ENCODE measurements around the gene FAF2.
"Not testable (repeated sequence)": the region's sequence is repeated elsewhere in the genome, so short reads cannot be mapped to it uniquely, and the experiment has no call there.

The FAF2 gene

GRCh38 chr5:176436656-176437055 lies 11.5 kb upstream of the FAF2 start:
- H3K4me3 ChIP-seq (ENCODE audit: low read depth, low read length) = peak overlapping the region; percentile 49
- no peak for TF ChIP-seq CTCF (IDR thresholded peaks at IDR 0.05; ENCODE audit: low read depth, low read length)
- TF ChIP-seq MYC (IDR thresholded peaks at IDR 0.05; ENCODE audit: low read depth, low read length) = no peak
- peak; percentile 37 for DNase-seq (ENCODE audit: low read depth)

DNA sequence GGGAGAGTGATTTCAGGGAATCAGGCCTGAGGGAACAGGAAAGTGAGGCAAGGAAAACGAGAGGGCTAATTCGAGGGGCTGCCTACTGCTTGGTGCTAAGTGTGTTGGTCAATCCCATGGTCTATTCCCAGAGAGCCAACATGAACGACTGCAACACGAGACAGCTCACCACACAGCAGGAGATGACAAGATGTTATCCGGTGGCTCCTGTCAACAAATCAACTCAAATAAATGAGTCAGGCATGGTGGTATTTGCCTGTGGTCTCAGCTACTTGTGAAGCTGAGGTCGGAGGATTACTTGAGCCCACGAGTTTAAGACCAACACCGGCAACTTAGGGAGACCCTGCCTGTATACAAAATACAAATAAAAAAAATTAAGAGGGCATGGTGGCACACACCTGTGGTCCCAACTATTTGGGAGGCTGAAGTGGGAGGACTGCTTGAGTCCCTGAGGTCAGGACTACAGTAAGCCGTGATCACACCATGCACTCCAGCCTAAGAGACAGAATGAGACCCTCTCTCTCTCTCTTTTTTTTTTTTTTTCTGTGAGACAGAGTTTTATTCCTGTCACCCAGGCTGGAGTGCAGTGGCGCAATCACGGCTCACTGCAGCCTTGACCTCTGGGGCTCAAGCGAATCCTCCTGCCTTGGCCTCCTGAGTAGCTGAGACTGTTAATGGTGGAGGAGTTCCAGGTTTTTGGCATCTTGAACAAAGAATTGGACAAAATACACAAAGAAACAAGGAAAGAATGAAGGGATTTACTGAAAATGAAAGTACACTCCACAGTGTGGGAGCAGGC lies 9.0 kb upstream of the FAF2 start:
- no peak overlapping the region for H3K4me3 ChIP-seq (ENCODE audit: low read depth, low read length)
- peak; percentile 81 for DNase-seq (ENCODE audit: low read depth)
- TF ChIP-seq, protein P1, sequence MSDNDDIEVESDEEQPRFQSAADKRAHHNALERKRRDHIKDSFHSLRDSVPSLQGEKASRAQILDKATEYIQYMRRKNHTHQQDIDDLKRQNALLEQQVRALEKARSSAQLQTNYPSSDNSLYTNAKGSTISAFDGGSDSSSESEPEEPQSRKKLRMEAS (IDR thresholded peaks at IDR 0.05; ENCODE audit: low read depth, low read length) = peak; percentile 64; the same call in 1 of the 2 replicates
- no peak for TF ChIP-seq CTCF (IDR thresholded peaks at IDR 0.05; ENCODE audit: low read depth, low read length)
- TF ChIP-seq POLR2A (IDR thresholded peaks at IDR 0.05; ENCODE audit: extremely low read depth, insufficient read length) = no peak
- TF ChIP-seq MYC (IDR thresholded peaks at IDR 0.05; ENCODE audit: low read depth, low read length) = peak; percentile 39; the same call in 1 of the 2 replicates

DNA sequence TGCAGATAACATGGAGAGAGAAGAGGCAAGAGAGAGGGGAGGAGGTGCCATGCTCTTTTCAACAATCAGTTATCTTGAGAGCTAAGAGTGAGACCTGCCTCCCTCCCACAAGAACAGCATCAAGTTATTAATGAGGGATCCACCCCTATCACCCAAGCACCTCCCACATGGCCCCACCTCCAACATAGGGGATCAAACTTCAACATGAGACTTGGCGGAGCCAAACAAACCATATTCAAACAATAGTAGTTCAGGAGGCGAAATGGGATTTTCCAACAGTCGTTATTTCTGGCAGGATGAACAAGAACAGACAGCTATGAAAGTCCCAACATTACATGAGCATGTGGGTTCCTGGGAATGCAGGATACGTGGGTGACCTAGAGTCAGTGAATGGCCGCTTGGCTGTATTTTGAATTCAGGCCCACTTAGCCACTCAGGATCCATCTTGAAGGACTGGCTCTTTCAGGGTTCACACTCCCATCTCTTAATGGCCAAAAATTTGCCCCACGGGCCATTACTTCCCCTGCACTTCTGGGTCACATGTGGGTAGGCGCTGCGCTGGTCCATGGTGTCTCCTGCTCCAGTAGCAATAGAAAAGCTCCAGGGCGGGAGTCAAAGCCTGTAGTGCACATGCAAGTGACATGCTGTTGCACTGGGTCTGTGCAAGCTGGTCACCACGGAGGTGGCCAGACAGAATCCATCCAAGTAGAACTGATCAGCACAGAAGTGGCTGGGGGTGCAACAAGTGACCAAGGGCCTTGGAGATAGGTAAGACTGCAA lies 7.1 kb upstream of the FAF2 start:
- H3K4me3 ChIP-seq (ENCODE audit: low read depth, low read length) = no peak overlapping the region
- TF ChIP-seq POLR2A (IDR thresholded peaks at IDR 0.05; ENCODE audit: extremely low read depth, insufficient read length) (no peak), MYC (IDR thresholded peaks at IDR 0.05; ENCODE audit: low read depth, low read length) (no peak), CTCF (IDR thresholded peaks at IDR 0.05; ENCODE audit: low read depth, low read length) (no peak)
- TF ChIP-seq, protein P1 (IDR thresholded peaks at IDR 0.05; ENCODE audit: low read depth, low read length) = no peak
- DNase-seq (ENCODE audit: low read depth) = no peak

DNA sequence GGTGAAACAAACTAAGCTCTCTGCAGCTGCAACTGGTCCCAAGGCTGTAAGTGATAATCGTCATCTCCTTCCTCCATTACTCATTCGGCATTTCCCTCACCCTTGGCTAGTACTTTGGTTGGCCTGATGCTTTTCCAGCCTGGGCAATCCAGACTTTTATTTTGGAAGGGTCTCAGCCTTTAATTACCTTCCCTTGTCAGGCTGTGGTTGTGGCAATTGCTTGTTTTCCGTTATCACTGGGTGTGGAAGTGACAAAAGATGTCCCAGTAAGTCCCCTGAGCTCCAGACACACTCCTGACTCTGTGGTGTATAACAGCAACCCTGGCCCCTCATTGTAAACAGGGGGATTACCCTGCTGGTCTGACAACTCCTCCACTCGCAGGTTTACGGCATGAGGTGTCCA lies 6.3 kb upstream of the FAF2 start:
- no peak for TF ChIP-seq CTCF (IDR thresholded peaks at IDR 0.05; ENCODE audit: low read depth, low read length)
- TF ChIP-seq, protein P1 (IDR thresholded peaks at IDR 0.05; ENCODE audit: low read depth, low read length) = no peak
- no peak for TF ChIP-seq POLR2A (IDR thresholded peaks at IDR 0.05; ENCODE audit: extremely low read depth, insufficient read length)
- no peak for TF ChIP-seq MYC (IDR thresholded peaks at IDR 0.05; ENCODE audit: low read depth, low read length)
- H3K4me3 ChIP-seq (ENCODE audit: low read depth, low read length) = no peak overlapping the region
- no peak for DNase-seq (ENCODE audit: low read depth)

DNA sequence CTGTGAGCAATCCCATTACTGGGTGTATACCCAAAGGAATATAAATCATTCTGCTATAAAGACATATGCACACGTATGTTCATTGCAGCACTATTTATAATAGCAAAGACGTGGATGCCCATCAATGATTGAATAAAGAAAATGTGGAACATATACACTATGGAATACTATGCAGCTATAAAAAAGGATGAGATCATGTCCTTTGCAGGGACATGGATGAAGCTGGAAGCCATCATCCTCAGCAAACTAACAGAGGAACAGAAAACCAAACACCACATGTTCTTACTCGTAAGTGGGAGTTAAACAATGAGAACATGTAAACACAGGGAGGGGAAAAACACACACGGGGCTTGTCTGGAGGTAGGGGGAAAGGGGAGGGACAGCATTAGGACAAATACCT lies 5.3 kb upstream of the FAF2 start:
- not testable (repeated sequence) for H3K4me3 ChIP-seq (ENCODE audit: low read depth, low read length); DNase-seq (ENCODE audit: low read depth)

DNA sequence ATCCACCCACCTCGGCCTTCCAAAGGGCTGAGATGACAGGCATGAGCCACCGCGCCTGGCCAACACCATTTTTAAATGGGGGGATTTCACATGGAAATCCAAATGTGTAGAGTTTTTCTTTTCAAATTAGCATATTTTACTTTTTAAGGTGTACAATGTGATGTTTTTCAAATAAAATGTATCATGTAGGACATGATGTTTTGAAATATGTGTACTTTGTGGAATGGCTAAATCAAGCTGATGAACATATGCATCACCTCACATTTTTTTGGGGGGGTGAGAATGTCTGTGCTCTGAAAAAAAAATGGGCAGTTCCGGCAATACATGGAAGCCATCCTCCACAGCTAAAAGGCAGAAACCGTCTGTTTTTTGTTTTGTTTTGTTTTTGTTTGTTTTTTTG lies 3.4 kb upstream of the FAF2 start:
- H3K4me3 ChIP-seq (ENCODE audit: low read depth, low read length) = no peak overlapping the region
- TF ChIP-seq, protein P1 (IDR thresholded peaks at IDR 0.05; ENCODE audit: low read depth, low read length) = no peak
- TF ChIP-seq CTCF (IDR thresholded peaks at IDR 0.05; ENCODE audit: low read depth, low read length) (no peak), POLR2A (IDR thresholded peaks at IDR 0.05; ENCODE audit: extremely low read depth, insufficient read length) (no peak), MYC (IDR thresholded peaks at IDR 0.05; ENCODE audit: low read depth, low read length) (no peak)
- DNase-seq (ENCODE audit: low read depth) = no peak
